Breast epithelium (tissue), 4 donors: ENCODE results near the gene PSMC3IP. TPM values are rescaled to one million over a fixed set of nuclear protein-coding genes. Genes with fewer than 3 reads are reported as not detected.

ENCODE experiments used
- DNase-seq, 2 donors: peaks; one replicate each; pipeline ENCODE4 v3.0.0-alpha.2; 2019; ENCODE audit warnings: low spot score in 2 of 2
- H3K27ac ChIP-seq, 2 donors: fragments of 200-600 bp; sonication (generic) in 1 of 2; one replicate each; pipeline ENCODE4 v1.5.1; 2016 to 2019; ENCODE audit warnings: mild to moderate bottlenecking in 1 of 2
- H3K27me3 ChIP-seq, 2 donors: fragments of 200-600 bp; sonication (generic) in 1 of 2; one replicate each; pipeline versions ENCODE4 v1.5.1 to v1.6.0; 2017 to 2019; ENCODE audit warnings: control low read depth in 1 of 2, mild to moderate bottlenecking in 1 of 2
- H3K36me3 ChIP-seq: fragments of 200-600 bp; one replicate; pipeline ENCODE4 v1.5.1; 2019
- H3K4me1 ChIP-seq, 2 donors: fragments of 200-600 bp; sonication (generic); one replicate each; pipeline ENCODE4 v1.5.1; 2016 to 2019; ENCODE audit warnings: control low read depth in 1 of 2
- H3K4me3 ChIP-seq, 3 donors: fragments of 200-600 bp; sonication (generic); 1 replicate in 2 of 3; 2 replicates in 1 of 3; pipeline ENCODE4 v1.5.1; 2016 to 2019; ENCODE audit warnings: mild to moderate bottlenecking in 3 of 3, moderate library complexity in 2 of 3
- H3K9me3 ChIP-seq, 2 donors: fragments of 200-600 bp; sonication (generic) in 1 of 2; one replicate each; pipeline ENCODE4 v1.5.1; 2016 to 2019; ENCODE audit warnings: control low read depth in 1 of 2
- POLR2A ChIP-seq: fragments of 450-650 bp; IDR thresholded peaks from one replicate; pipeline ENCODE4 v1.6.1; 2016; ENCODE audit warnings: antibody characterized with exemption, mild to moderate bottlenecking, moderate library complexity
- POLR2AphosphoS5 ChIP-seq, 3 donors: sonication (generic); formaldehyde crosslinking; IDR thresholded peaks; one replicate each; pipeline ENCODE4 v1.6.1; 2017; ENCODE audit warnings: antibody characterized with exemption in 3 of 3
- intact Hi-C: fragments of 100-400 bp; cut with DNase I; formaldehyde crosslinking; loops from one replicate; pipeline ENCODE4 v1.15.1; 2023; ENCODE audit warnings: low total_unique reads
- total RNA-seq, 3 donors: library from RNA; depleted of rRNA; stranded (reverse); fragments of >200 nt; gene quantifications; one replicate each; pipeline ENCODE4 v1.1.0, GENCODE V29; 2016
- TF ChIP-seq, protein P1 (sequence below), 3 donors: fragments of 450-650 bp; IDR thresholded peaks; one replicate each; pipeline ENCODE4 v1.5.1; 2016 to 2017; ENCODE audit warnings: antibody characterized with exemption in 3 of 3, mild to moderate bottlenecking in 3 of 3, moderate library complexity in 3 of 3

PSMC3IP gene
- total RNA-seq, 3 donors from 2014 or later: 3.3 to 4.2 (median 3.5) TPM

DNA sequence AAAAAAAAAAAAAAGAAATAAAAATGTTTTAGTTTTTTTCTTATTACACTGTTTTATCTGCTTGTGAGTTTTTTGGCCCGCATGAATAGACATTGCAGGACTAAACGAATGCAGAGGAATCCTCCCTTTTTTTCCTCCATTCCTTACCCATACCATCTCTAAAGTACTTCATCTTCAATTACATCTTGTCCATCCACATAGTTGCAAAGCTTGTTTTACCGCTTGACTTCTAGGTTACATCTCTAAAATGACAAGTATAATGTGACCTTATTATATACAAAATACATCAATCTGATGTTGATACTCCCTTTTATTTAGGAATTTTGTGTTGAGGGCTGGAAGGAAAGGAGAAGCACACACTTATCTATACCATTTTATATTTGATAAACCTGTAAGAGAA, 18.9 kb upstream of the PSMC3IP start:
- TF ChIP-seq, protein P1, sequence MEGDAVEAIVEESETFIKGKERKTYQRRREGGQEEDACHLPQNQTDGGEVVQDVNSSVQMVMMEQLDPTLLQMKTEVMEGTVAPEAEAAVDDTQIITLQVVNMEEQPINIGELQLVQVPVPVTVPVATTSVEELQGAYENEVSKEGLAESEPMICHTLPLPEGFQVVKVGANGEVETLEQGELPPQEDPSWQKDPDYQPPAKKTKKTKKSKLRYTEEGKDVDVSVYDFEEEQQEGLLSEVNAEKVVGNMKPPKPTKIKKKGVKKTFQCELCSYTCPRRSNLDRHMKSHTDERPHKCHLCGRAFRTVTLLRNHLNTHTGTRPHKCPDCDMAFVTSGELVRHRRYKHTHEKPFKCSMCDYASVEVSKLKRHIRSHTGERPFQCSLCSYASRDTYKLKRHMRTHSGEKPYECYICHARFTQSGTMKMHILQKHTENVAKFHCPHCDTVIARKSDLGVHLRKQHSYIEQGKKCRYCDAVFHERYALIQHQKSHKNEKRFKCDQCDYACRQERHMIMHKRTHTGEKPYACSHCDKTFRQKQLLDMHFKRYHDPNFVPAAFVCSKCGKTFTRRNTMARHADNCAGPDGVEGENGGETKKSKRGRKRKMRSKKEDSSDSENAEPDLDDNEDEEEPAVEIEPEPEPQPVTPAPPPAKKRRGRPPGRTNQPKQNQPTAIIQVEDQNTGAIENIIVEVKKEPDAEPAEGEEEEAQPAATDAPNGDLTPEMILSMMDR (IDR thresholded peaks at IDR 0.05): no peak
- no peak for TF ChIP-seq POLR2A
- TF ChIP-seq POLR2AphosphoS5 (IDR thresholded peaks at IDR 0.05): no peak
- intact Hi-C loops: loop anchor here (1.0 kb wide), 1 partner anchor 13 kb away; the partner anchor contains the start of genes RETREG3 and TUBG1
- Histone ChIP-seq H3K4me1 (no peaks in the 10 kb centered on the region), H3K4me3 (no peak overlapping the region), H3K36me3 (no peaks in the 10 kb centered on the region), H3K27me3 (no peaks in the 10 kb centered on the region), H3K9me3 (no peaks in the 10 kb centered on the region), H3K27ac (no peak overlapping the region)
- DNase-seq: no peak

DNA sequence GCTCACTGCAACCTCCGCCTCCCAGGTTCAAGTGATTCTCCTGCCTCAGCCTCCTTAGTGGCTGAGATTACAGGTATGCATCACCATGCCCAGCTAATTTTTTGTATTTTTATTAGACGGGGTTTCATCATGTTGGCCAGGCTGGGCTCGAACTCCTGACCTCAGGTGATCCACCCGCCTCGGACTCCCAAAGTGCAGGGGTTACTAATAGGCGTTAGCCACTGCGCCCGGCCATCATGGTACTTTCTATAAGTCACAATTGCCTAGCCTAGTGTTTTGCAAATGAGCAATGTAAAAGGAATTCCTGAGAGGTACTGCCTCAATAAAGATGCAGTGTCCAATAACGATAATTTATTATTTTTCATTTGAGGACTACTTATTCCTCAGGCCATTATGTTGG, 13.9 kb upstream of the PSMC3IP start:
- intact Hi-C loops: no loop called here
- DNase-seq: peak in 1 of 2 donors; percentile 14
- TF ChIP-seq, protein P1 (IDR thresholded peaks at IDR 0.05): no peak
- TF ChIP-seq POLR2A: no peak
- no peak for TF ChIP-seq POLR2AphosphoS5 (IDR thresholded peaks at IDR 0.05)
- no peaks in the 10 kb centered on the region for H3K9me3 ChIP-seq
- H3K4me1 ChIP-seq: no peaks in the 10 kb centered on the region
- no peak overlapping the region for H3K4me3 ChIP-seq
- peaks cover 1% of the 10 kb centered on the region for H3K36me3 ChIP-seq
- H3K27me3 ChIP-seq: no peaks in the 10 kb centered on the region
- no peak overlapping the region for H3K27ac ChIP-seq

DNA sequence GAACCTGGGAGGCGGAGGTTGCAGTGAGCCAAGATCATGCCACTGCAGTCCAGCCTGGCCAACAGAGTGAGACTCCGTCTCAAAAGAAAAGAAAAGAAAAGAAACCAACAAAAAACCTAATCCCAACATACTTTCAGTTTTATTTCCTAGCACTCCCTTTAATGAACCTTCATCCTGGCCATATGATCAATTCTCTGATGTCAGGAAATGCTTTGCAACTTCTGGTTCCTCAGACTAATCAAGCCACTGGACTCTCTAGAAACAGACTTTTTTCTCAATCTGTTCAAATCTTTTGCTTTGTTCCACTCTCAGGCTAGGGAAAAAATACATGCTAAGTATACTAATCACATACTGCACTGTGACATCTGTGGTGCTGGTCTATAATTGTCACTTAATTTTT, 13.4 kb upstream of the PSMC3IP start:
- H3K27ac ChIP-seq: no peak overlapping the region
- no peak overlapping the region for H3K4me3 ChIP-seq
- DNase-seq: no peak
- no peaks in the 10 kb centered on the region for H3K9me3 ChIP-seq
- H3K4me1 ChIP-seq: no peaks in the 10 kb centered on the region
- intact Hi-C loops: no loop called here
- no peaks in the 10 kb centered on the region for H3K27me3 ChIP-seq
- H3K36me3 ChIP-seq: peaks cover 4% of the 10 kb centered on the region
- TF ChIP-seq POLR2A (no peak), POLR2AphosphoS5 (IDR thresholded peaks at IDR 0.05) (no peak)

DNA sequence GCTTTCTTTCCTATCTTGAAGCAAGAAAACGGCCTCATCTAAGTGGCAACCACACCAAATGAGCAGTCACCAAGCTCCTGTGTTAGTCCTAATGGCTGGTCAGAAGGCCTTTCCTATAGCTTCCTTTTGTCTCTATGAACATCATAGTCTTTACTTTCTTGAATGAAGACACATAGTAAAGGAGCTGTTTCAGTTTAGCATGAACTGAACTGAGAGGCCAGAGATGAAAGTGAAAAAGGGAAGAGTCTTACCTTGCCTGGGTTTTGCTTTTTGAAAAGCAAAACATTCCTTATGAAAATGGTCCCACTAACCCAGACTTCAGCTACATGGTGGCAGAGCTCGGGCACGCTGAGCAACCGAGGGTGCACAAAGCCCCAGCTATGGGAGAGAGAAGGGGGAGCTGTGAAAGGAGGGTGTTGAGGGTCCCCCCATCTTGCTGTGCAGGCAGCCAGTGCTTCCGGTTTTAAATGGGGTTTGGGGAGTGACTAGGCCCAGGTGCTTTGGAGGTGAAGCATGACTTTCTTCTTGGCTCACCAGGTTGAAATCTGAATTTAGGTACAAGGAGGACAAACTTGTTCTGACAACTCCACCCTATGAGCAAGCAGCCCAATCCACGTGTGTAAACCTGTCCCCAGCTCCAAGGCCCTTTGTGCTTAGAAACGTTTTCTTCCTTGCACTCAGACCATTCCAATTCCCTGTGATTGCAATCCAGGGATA, 9.1 kb upstream of the PSMC3IP start:
- intact Hi-C loops: no loop called here
- H3K9me3 ChIP-seq: no peaks in the 10 kb centered on the region
- H3K27ac ChIP-seq: peak overlapping the region in 1 of 2 donors; percentile 2
- H3K27me3 ChIP-seq: no peaks in the 10 kb centered on the region
- TF ChIP-seq POLR2AphosphoS5 (IDR thresholded peaks at IDR 0.05) (no peak), POLR2A (no peak)
- TF ChIP-seq, protein P1 (IDR thresholded peaks at IDR 0.05): no peak
- H3K4me1 ChIP-seq: no peaks in the 10 kb centered on the region
- H3K36me3 ChIP-seq: peaks cover 12% of the 10 kb centered on the region
- DNase-seq: peak in 1 of 2 donors; percentile 37
- no peak overlapping the region for H3K4me3 ChIP-seq

DNA sequence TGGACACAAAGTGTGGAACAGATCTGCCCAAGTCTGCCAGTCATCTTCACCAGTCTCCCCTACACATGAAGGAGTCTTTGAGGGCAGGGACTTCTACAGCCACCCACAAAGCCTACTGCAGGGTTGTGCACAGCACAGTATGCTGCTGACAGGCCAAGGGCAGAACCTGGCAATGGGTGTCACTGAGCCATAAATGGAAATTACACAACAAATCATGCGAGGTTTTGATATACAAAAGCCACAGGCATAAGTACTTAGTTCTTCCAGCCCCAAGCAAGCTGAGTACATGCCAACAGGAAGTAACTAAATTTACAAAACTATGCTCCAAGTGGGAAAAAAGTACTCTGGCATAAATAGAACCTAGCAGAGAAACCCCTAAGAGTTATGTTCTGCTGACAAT, 7.8 kb upstream of the PSMC3IP start:
- Histone ChIP-seq H3K27ac (no peak overlapping the region), H3K9me3 (no peaks in the 10 kb centered on the region), H3K27me3 (no peaks in the 10 kb centered on the region), H3K4me1 (no peaks in the 10 kb centered on the region), H3K4me3 (no peak overlapping the region), H3K36me3 (peaks cover 12% of the 10 kb centered on the region)
- TF ChIP-seq POLR2AphosphoS5 (IDR thresholded peaks at IDR 0.05) (no peak), POLR2A (no peak)
- TF ChIP-seq, protein P1 (IDR thresholded peaks at IDR 0.05): no peak
- peak in 1 of 2 donors; percentile 2 for DNase-seq
- intact Hi-C loops: no loop called here
